Measurements from ENCODE around the gene MAP3K4.
"Not testable (repeated sequence)": the region's sequence is repeated elsewhere in the genome, so short reads cannot be mapped to it uniquely, and the experiment has no call there.

MAP3K4 gene

GRCh38 chr6:161115468-161115867, 123.9 kb downstream of the MAP3K4 start:
- DNase-seq (ENCODE audit: low read depth in 1 of 2, low spot score in 1 of 2) = no peak

- DNase-seq (ENCODE audit: low read depth in 1 of 2, low spot score in 1 of 2) = no peak
These were observed 125.0 kb downstream of the MAP3K4 start for GRCh38 chr6:161116554-161116953.

GRCh38 chr6:161117308-161117707, 125.7 kb downstream of the MAP3K4 start:
- no peak for DNase-seq (ENCODE audit: low read depth in 1 of 2, low spot score in 1 of 2)

GRCh38 chr6:161117942-161118341, 126.4 kb downstream of the MAP3K4 start:
- DNase-seq (ENCODE audit: low read depth in 1 of 2, low spot score in 1 of 2) = no peak

- not testable (repeated sequence) for DNase-seq (ENCODE audit: low read depth in 1 of 2, low spot score in 1 of 2)
These were observed 131.8 kb downstream of the MAP3K4 start for GRCh38 chr6:161123319-161123718.

- no peak for DNase-seq (ENCODE audit: low read depth in 1 of 2, low spot score in 1 of 2)
These were observed 134.0 kb downstream of the MAP3K4 start for GRCh38 chr6:161125591-161125990.

GRCh38 chr6:161127071-161127740, 135.6 kb downstream of the MAP3K4 start:
- DNase-seq (ENCODE audit: low read depth in 1 of 2, low spot score in 1 of 2) = no peak

GRCh38 chr6:161128230-161128629, 136.7 kb downstream of the MAP3K4 start:
- DNase-seq (ENCODE audit: low read depth in 1 of 2, low spot score in 1 of 2) = no peak

GRCh38 chr6:161128680-161129196, 137.2 kb downstream of the MAP3K4 start:
- DNase-seq (ENCODE audit: low read depth in 1 of 2, low spot score in 1 of 2) = peak in 1 of 2 donors; percentile 24

- DNase-seq (ENCODE audit: low read depth in 1 of 2, low spot score in 1 of 2) = no peak
These were observed 139.0 kb downstream of the MAP3K4 start for GRCh38 chr6:161130541-161130940.

GRCh38 chr6:161130967-161131766, 139.6 kb downstream of the MAP3K4 start:
- DNase-seq (ENCODE audit: low read depth in 1 of 2, low spot score in 1 of 2) = no peak

GRCh38 chr6:161132384-161132783, 140.8 kb downstream of the MAP3K4 start:
- DNase-seq (ENCODE audit: low read depth in 1 of 2, low spot score in 1 of 2) = no peak

GRCh38 chr6:161133963-161134362, 142.4 kb downstream of the MAP3K4 start:
- DNase-seq (ENCODE audit: low read depth in 1 of 2, low spot score in 1 of 2) = no peak

GRCh38 chr6:161134550-161135298, 143.2 kb downstream of the MAP3K4 start:
- DNase-seq (ENCODE audit: low read depth in 1 of 2, low spot score in 1 of 2) = no peak

GRCh38 chr6:161135695-161136591, 144.4 kb downstream of the MAP3K4 start:
- DNase-seq (ENCODE audit: low read depth in 1 of 2, low spot score in 1 of 2) = no peak

- no peak for DNase-seq (ENCODE audit: low read depth in 1 of 2, low spot score in 1 of 2)
These were observed 145.1 kb downstream of the MAP3K4 start for GRCh38 chr6:161136655-161137054.

- no peak for DNase-seq (ENCODE audit: low read depth in 1 of 2, low spot score in 1 of 2)
These were observed 145.8 kb downstream of the MAP3K4 start for GRCh38 chr6:161137320-161137719.

- no peak for DNase-seq (ENCODE audit: low read depth in 1 of 2, low spot score in 1 of 2)
These were observed 146.4 kb downstream of the MAP3K4 start for GRCh38 chr6:161137839-161138542.

- DNase-seq (ENCODE audit: low read depth in 1 of 2, low spot score in 1 of 2) = no peak
These were observed 147.2 kb downstream of the MAP3K4 start for GRCh38 chr6:161138543-161139303.
